ENCODE data around the gene ALOX12B.
"Not testable (repeated sequence)": the region's sequence is repeated elsewhere in the genome, so short reads cannot be mapped to it uniquely, and the experiment has no call there.

Gene ALOX12B

GRCh38 chr17:8118769-8119580, 31.5 kb upstream of the ALOX12B start:
- peak; percentile 84 to 86 for DNase-seq

GRCh38 chr17:8117980-8118768, 30.7 kb upstream of the ALOX12B start, which contains the start of gene ALOXE3:
Gene ALOXE3 (minus strand): TSS chr17:8118514. CDS start chr17:8117990, 524 bp downstream.
- DNase-seq: peak in 1 of 2 donors; percentile 51

- DNase-seq: peak; percentile 44 to 66
These were observed 30.0 kb upstream of the ALOX12B start for GRCh38 chr17:8117367-8117979.

GRCh38 chr17:8116776-8117175, 29.3 kb upstream of the ALOX12B start:
- DNase-seq: no peak

- DNase-seq: no peak
These were observed 23.4 kb upstream of the ALOX12B start for GRCh38 chr17:8110907-8111306.

- no peak for DNase-seq
These were observed 22.9 kb upstream of the ALOX12B start for GRCh38 chr17:8110456-8110804.

- peak in 1 of 2 donors; percentile 49 for DNase-seq
These were observed 22.3 kb upstream of the ALOX12B start for GRCh38 chr17:8109661-8110455.

- DNase-seq: no peak
These were observed 21.6 kb upstream of the ALOX12B start for GRCh38 chr17:8108972-8109660.

- DNase-seq: not testable (repeated sequence)
These were observed 19.5 kb upstream of the ALOX12B start for GRCh38 chr17:8106980-8107379.

GRCh38 chr17:8105957-8106398, 18.5 kb upstream of the ALOX12B start:
- DNase-seq: peak; percentile 50 to 77

- no peak for DNase-seq
These were observed 17.4 kb upstream of the ALOX12B start for GRCh38 chr17:8104911-8105310.

GRCh38 chr17:8103549-8103948, 16.0 kb upstream of the ALOX12B start:
- no peak for DNase-seq

GRCh38 chr17:8101721-8102120, 14.2 kb upstream of the ALOX12B start:
- no peak for DNase-seq

GRCh38 chr17:8100763-8101162, 13.2 kb upstream of the ALOX12B start:
- DNase-seq: no peak

- no peak for DNase-seq
These were observed 12.6 kb upstream of the ALOX12B start for GRCh38 chr17:8100111-8100510.

GRCh38 chr17:8096541-8096940, 9.0 kb upstream of the ALOX12B start:
- no peak for DNase-seq

GRCh38 chr17:8095361-8095760, 7.8 kb upstream of the ALOX12B start:
- no peak for DNase-seq

- DNase-seq: no peak
These were observed 3.6 kb upstream of the ALOX12B start for GRCh38 chr17:8091033-8091687.

- DNase-seq: no peak
These were observed 2.2 kb upstream of the ALOX12B start for GRCh38 chr17:8089728-8090127.

- no peak for DNase-seq
These were observed 375 bp upstream of the ALOX12B start for GRCh38 chr17:8087952-8088230.

GRCh38 chr17:8084250-8084649, 3.3 kb downstream of the ALOX12B start:
- DNase-seq: no peak

GRCh38 chr17:8082292-8082691, 5.2 kb downstream of the ALOX12B start:
- no peak for DNase-seq
